Esophagus muscularis mucosa (tissue), 4 donors: ENCODE results near the gene GMPR2. TPM values are rescaled to one million over a fixed set of nuclear protein-coding genes. Genes with fewer than 3 reads are reported as not detected.

Experiments
- DNase-seq: peaks from one replicate; pipeline ENCODE4 v3.0.0-alpha.2; 2017; ENCODE audit errors: extremely low spot score
- H3K27ac ChIP-seq, 4 donors: fragments of 200-600 bp; sonication (generic); replicated peaks in 1 of 4; 1 replicate in 3 of 4; 2 replicates in 1 of 4; pipeline ENCODE4 v1.5.1; 2016 to 2019; ENCODE audit warnings: mild to moderate bottlenecking in 1 of 4
- H3K27me3 ChIP-seq, 4 donors: fragments of 200-600 bp; sonication (generic); one replicate each; pipeline versions ENCODE4 v1.5.1 to v1.6.0; 2016 to 2019
- H3K36me3 ChIP-seq, 4 donors: fragments of 200-600 bp; sonication (generic); one replicate each; pipeline ENCODE4 v1.5.1; 2016 to 2019
- H3K4me1 ChIP-seq, 4 donors: fragments of 200-600 bp; sonication (generic); one replicate each; pipeline ENCODE4 v1.5.1; 2016 to 2019
- H3K4me3 ChIP-seq, 4 donors: fragments of 200-600 bp; sonication (generic); 1 replicate in 2 of 4; 2 replicates in 2 of 4; pipeline ENCODE4 v1.5.1; 2016 to 2019; ENCODE audit warnings: mild to moderate bottlenecking in 4 of 4, moderate library complexity in 1 of 4
- H3K9me3 ChIP-seq, 4 donors: fragments of 200-600 bp; sonication (generic); 1 replicate in 3 of 4; 2 replicates in 1 of 4; pipeline ENCODE4 v1.5.1; 2016 to 2019
- EP300 ChIP-seq: sonication (generic); formaldehyde crosslinking; IDR thresholded peaks from one replicate; pipeline ENCODE4 v1.6.1; 2017; ENCODE audit warnings: antibody characterized with exemption
- POLR2A ChIP-seq: fragments of 450-650 bp; IDR thresholded peaks from one replicate; pipeline ENCODE4 v1.6.1; 2017; ENCODE audit warnings: antibody characterized with exemption, moderate library complexity, mild to moderate bottlenecking, low read depth
- POLR2AphosphoS5 ChIP-seq, 2 donors: sonication (generic); formaldehyde crosslinking; IDR thresholded peaks; one replicate each; pipeline ENCODE4 v1.6.1; 2017; ENCODE audit warnings: antibody characterized with exemption in 2 of 2
- WGBS: methylation state at CpG from one replicate; pipeline ENCODE4 v1.1.5; 2018; 5-methylcytosine and 5-hydroxymethylcytosine counted together
- intact Hi-C: fragments of 100-400 bp; cut with DNase I; formaldehyde crosslinking; loops from one replicate; pipeline ENCODE4 v1.15.1; 2023
- total RNA-seq, 4 donors: library from RNA; depleted of rRNA; stranded (reverse); fragments of >200 nt; gene quantifications; one replicate each; pipeline versions ENCODE4 v1.1.0 to v1.2.1, GENCODE V29; 2016
- TF ChIP-seq, protein P1 (sequence below), 3 experiments: fragments of 200-600 bp in 2 of 3; fragments of 450-650 bp in 1 of 3; sonication (generic) in 2 of 3; IDR thresholded peaks; one replicate each; pipeline ENCODE4 v1.5.1; 2017 to 2019; ENCODE audit warnings: antibody characterized with exemption in 3 of 3, mild to moderate bottlenecking in 2 of 3, moderate library complexity in 1 of 3

GMPR2 gene
- total RNA-seq, 4 donors from 2014 or later = 43.1 to 53.4 (median 50.5) TPM

DNA sequence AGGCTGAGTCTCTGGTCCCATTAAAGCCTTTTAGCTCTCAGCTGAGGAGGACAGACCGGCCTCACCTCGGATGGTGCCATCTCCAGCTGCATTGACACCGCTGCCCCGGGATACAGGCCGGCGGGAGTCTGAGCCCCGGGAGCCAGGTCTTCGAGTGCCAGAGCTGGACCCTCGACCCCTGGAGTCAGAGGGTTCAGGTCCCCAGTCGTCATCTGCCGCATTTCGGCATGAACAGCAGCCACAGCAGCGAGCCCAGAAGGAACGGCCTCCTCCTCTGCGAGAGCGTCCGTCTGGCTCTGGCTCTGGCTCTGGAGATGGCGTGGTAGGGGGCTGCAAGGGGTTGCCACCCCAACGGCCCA, 29.2 kb downstream of the GMPR2 start:
- DNase-seq = no peak
- TF ChIP-seq POLR2A (no peak), EP300 (no peak), POLR2AphosphoS5 (IDR thresholded peaks at IDR 0.05) (no peak)
- TF ChIP-seq, protein P1, sequence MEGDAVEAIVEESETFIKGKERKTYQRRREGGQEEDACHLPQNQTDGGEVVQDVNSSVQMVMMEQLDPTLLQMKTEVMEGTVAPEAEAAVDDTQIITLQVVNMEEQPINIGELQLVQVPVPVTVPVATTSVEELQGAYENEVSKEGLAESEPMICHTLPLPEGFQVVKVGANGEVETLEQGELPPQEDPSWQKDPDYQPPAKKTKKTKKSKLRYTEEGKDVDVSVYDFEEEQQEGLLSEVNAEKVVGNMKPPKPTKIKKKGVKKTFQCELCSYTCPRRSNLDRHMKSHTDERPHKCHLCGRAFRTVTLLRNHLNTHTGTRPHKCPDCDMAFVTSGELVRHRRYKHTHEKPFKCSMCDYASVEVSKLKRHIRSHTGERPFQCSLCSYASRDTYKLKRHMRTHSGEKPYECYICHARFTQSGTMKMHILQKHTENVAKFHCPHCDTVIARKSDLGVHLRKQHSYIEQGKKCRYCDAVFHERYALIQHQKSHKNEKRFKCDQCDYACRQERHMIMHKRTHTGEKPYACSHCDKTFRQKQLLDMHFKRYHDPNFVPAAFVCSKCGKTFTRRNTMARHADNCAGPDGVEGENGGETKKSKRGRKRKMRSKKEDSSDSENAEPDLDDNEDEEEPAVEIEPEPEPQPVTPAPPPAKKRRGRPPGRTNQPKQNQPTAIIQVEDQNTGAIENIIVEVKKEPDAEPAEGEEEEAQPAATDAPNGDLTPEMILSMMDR (IDR thresholded peaks at IDR 0.05) = no peak
- H3K9me3 ChIP-seq = no peaks in the 10 kb centered on the region
- H3K4me1 ChIP-seq = peaks cover 0 to 9% (median 2%) of the 10 kb centered on the region in 4 donors
- H3K36me3 ChIP-seq = peaks cover 8 to 32% (median 21%) of the 10 kb centered on the region in 4 donors
- no peaks in the 10 kb centered on the region for H3K27me3 ChIP-seq
- H3K27ac ChIP-seq = no peak overlapping the region
- H3K4me3 ChIP-seq = no peak overlapping the region
- WGBS = 93% methylated on average over 8 of the region's 19 CpGs
- intact Hi-C loops = no loop called here

DNA sequence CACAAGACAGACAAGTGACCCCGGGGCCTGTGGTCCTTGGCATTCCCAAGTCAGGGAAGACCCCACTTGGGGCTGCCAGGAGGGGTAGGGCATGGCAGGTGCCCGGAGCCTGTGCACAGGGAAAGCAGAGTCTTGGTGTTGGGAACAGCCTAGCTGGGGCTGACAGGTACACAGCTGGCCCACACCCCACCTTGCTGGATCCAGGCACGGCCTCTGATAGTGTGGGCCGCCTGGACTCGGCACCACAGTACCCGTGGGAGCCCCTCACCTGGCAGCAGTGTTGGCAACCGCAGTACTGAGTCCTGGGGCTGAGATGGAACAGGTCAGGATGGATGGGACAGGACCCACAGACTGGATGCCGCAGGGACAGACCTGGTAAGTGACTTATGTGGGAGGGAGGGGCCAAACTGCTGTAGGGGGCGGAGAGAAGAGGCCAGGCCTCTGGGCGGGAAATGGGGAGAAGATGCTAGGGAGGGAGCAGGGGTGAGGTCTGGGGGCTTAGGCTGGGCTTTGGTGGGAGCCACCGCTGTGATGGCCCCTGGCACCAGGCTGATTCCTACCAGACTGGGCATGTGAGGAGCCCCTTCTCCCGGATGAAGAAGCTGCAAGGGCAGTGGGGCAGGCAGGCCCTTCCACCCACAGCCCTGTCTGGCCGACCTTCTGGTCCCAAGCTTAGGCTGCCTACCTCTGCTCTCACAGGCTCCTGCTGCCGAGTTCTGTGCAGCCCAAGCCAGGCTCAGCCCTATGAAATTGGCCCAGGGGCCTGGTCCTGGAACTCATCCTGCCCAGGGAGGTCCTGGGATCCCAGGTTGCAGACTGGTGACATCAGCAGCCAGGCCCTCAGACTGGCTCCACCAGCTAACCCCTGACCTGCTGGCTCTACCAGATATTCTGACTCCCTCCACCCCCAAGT, 30.3 kb downstream of the GMPR2 start, which contains the start of gene TGM1:
Gene TGM1, minus strand, starts transcription at position 357 of the 913 bp plus-strand sequence. CDS start 825 bp downstream, outside the sequence.
- no peak for DNase-seq
- 82% methylated on average over 10 of the region's 14 CpGs for WGBS

DNA sequence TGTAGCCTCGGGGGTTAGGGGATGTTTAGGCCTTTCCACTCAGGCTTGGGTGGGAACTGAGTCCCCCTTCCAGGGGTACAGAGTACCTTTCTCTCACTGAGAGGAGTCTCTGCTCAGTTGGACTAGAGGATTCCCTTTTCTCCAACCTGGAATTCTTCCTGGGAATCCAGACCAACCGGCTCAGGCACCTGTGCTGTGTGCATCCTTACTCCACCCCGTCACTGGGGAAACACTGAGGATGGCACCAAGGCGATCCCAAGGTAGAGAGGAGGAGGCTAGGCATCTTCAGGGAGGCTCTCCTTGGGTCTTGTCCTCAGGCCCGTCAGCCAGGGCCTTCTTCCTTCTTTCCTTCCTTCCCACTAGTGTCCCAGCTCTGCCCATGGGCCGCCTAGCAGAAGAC, 31.1 kb downstream of the GMPR2 start:
- no peaks in the 10 kb centered on the region for H3K27me3 ChIP-seq
- 77% methylated on average over 6 of the region's 6 CpGs for WGBS
- no peak for DNase-seq
- H3K4me3 ChIP-seq = no peak overlapping the region
- peaks cover 0 to 7% (median 2%) of the 10 kb centered on the region in 4 donors for H3K4me1 ChIP-seq
- H3K27ac ChIP-seq = no peak overlapping the region
- intact Hi-C loops = no loop called here
- no peaks in the 10 kb centered on the region for H3K9me3 ChIP-seq
- peaks cover 20 to 51% (median 37%) of the 10 kb centered on the region in 4 donors for H3K36me3 ChIP-seq
- TF ChIP-seq POLR2A (no peak), EP300 (no peak), POLR2AphosphoS5 (IDR thresholded peaks at IDR 0.05) (no peak)
- TF ChIP-seq, protein P1 (IDR thresholded peaks at IDR 0.05) = no peak

More for the DNA sequence above, 30.3 kb downstream of the GMPR2 start, which contains the start of gene TGM1:
- TF ChIP-seq, protein P1 (IDR thresholded peaks at IDR 0.05) = no peak
- TF ChIP-seq EP300 = no peak
- no peak for TF ChIP-seq POLR2AphosphoS5 (IDR thresholded peaks at IDR 0.05)
- no peak for TF ChIP-seq POLR2A
- H3K9me3 ChIP-seq = no peaks in the 10 kb centered on the region
- no peaks in the 10 kb centered on the region for H3K27me3 ChIP-seq
- H3K4me3 ChIP-seq = no peak within 1 kb of the TSS
- H3K27ac ChIP-seq = no peak within 1 kb of the TSS
- H3K4me1 ChIP-seq = peaks cover 0 to 9% (median 2%) of the 10 kb centered on the region in 4 donors
- intact Hi-C loops = no loop called here
- H3K36me3 ChIP-seq = peaks cover 19 to 43% (median 29%) of the 10 kb centered on the region in 4 donors

DNA sequence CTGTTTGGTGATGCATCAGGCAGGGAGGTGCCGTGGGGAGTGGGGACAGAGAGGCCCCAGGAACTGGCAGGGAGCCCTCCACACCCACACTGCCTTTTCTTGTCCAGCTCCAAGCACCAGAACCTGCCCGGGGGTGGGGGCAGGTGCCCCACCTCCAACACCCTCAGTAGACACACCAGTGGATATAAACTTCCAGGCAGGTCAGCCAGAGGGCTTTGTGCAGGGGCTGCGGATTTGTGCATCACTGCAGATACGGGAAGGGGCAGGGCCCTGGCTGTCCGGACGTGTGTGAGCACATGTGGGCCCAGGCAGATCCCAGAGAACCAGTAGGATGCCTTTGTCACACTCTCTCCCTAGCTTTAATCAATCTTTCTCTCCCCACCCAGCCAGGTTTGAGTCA, 31.6 kb downstream of the GMPR2 start:
- TF ChIP-seq POLR2AphosphoS5 (IDR thresholded peaks at IDR 0.05) (no peak), POLR2A (no peak), EP300 (no peak)
- TF ChIP-seq, protein P1 (IDR thresholded peaks at IDR 0.05) = no peak
- intact Hi-C loops = no loop called here
- no peaks in the 10 kb centered on the region for H3K9me3 ChIP-seq
- H3K27me3 ChIP-seq = no peaks in the 10 kb centered on the region
- peaks cover 20 to 55% (median 41%) of the 10 kb centered on the region in 4 donors for H3K36me3 ChIP-seq
- DNase-seq = no peak
- H3K27ac ChIP-seq = no peak overlapping the region
- no peak overlapping the region for H3K4me3 ChIP-seq
- 79% methylated on average over 5 of the region's 6 CpGs for WGBS
- H3K4me1 ChIP-seq = peaks cover 0 to 2% (median under 1%) of the 10 kb centered on the region in 4 donors
